Mesothelial cell of epicardium (in vitro differentiated cells): Measurements from ENCODE around the gene PARD3B. TPM values are rescaled to one million over a fixed set of nuclear protein-coding genes. Genes with fewer than 3 reads are reported as not detected.

Experiments used
- DNase-seq, 2 experiments: peaks; one replicate each; pipeline ENCODE4 v3.0.0; 2021; ENCODE audit warnings: low spot score in 2 of 2; ENCODE audit not compliant: unreplicated experiment in 2 of 2
- H3K27ac Mint-ChIP-seq: 2 replicates; pipeline ENCODE4 v1.8.0; 2021; ENCODE audit warnings: mixed read lengths
- H3K27me3 Mint-ChIP-seq: 2 replicates; pipeline ENCODE4 v1.8.0; 2021; ENCODE audit warnings: low read depth, mixed read lengths
- H3K36me3 Mint-ChIP-seq: 2 replicates; pipeline ENCODE4 v1.8.0; 2021; ENCODE audit warnings: mixed read lengths
- H3K4me1 Mint-ChIP-seq: 2 replicates; pipeline ENCODE4 v1.8.0; 2021; ENCODE audit warnings: mixed read lengths
- H3K4me3 Mint-ChIP-seq: 2 replicates; pipeline ENCODE4 v1.8.0; 2021; ENCODE audit warnings: mild to moderate bottlenecking, moderate library complexity, mixed read lengths
- H3K9me3 Mint-ChIP-seq: 2 replicates; pipeline ENCODE4 v1.8.0; 2021; ENCODE audit warnings: mixed read lengths
- CTCF ChIP-seq: fragments of 200-600 bp; sonication (generic); IDR thresholded peaks from one replicate; pipeline ENCODE4 v1.5.0; 2021; ENCODE audit warnings: antibody characterized with exemption; ENCODE audit not compliant: unreplicated experiment
- total RNA-seq: library from RNA; stranded (reverse); gene quantifications from 3 replicates; pipeline ENCODE4 v1.2.1, GENCODE V29; 2021

Gene PARD3B
- total RNA-seq, 1 donor from 2014 or later, result 23.4 TPM

GRCh38 chr2:205640716-205641115, 1095.4 kb downstream of the PARD3B start:
- no peaks in the 10 kb centered on the region for H3K27me3 Mint-ChIP-seq
- H3K4me1 Mint-ChIP-seq, result peaks cover 26% of the 10 kb centered on the region
- H3K27ac Mint-ChIP-seq, result no peak overlapping the region
- no peaks in the 10 kb centered on the region for H3K36me3 Mint-ChIP-seq
- no peak for DNase-seq
- H3K4me3 Mint-ChIP-seq, result no peak overlapping the region
- no peak for TF ChIP-seq CTCF
- H3K9me3 Mint-ChIP-seq, result peaks cover 8% of the 10 kb centered on the region

GRCh38 chr2:205642599-205643356, 1097.5 kb downstream of the PARD3B start:
- Mint-ChIP-seq H3K27me3 (no peaks in the 10 kb centered on the region), H3K27ac (no peak overlapping the region), H3K4me1 (peaks cover 19% of the 10 kb centered on the region), H3K9me3 (peaks cover 8% of the 10 kb centered on the region), H3K36me3 (no peaks in the 10 kb centered on the region), H3K4me3 (no peak overlapping the region)
- no peak for DNase-seq
- no peak for TF ChIP-seq CTCF

GRCh38 chr2:205643391-205643885, 1098.2 kb downstream of the PARD3B start:
- H3K9me3 Mint-ChIP-seq, result peaks cover 8% of the 10 kb centered on the region
- no peak for TF ChIP-seq CTCF
- no peak overlapping the region for H3K4me3 Mint-ChIP-seq
- DNase-seq, result no peak
- no peaks in the 10 kb centered on the region for H3K27me3 Mint-ChIP-seq
- peaks cover 19% of the 10 kb centered on the region for H3K4me1 Mint-ChIP-seq
- H3K27ac Mint-ChIP-seq, result peak overlapping the region; percentile 7
- no peaks in the 10 kb centered on the region for H3K36me3 Mint-ChIP-seq

- DNase-seq, result no peak
These were observed 1098.7 kb downstream of the PARD3B start for GRCh38 chr2:205644018-205644417.

GRCh38 chr2:205646680-205647079, 1101.4 kb downstream of the PARD3B start:
- Mint-ChIP-seq H3K9me3 (no peaks in the 10 kb centered on the region), H3K36me3 (no peaks in the 10 kb centered on the region), H3K4me1 (peaks cover 19% of the 10 kb centered on the region), H3K27ac (no peak overlapping the region), H3K27me3 (no peaks in the 10 kb centered on the region), H3K4me3 (no peak overlapping the region)
- no peak for TF ChIP-seq CTCF
- no peak for DNase-seq

More at GRCh38 chr2:205644018-205644417, 1098.7 kb downstream of the PARD3B start:
- Mint-ChIP-seq H3K27ac (no peak overlapping the region), H3K9me3 (peaks cover 8% of the 10 kb centered on the region), H3K4me3 (no peak overlapping the region), H3K36me3 (no peaks in the 10 kb centered on the region), H3K27me3 (no peaks in the 10 kb centered on the region), H3K4me1 (peaks cover 19% of the 10 kb centered on the region)
- TF ChIP-seq CTCF, result no peak
